Peyer's patch (tissue), 4 donors: ENCODE measurements around the gene PDZD2. TPM values are rescaled to one million over a fixed set of nuclear protein-coding genes. Genes with fewer than 3 reads are reported as not detected.

Experiments
- DNase-seq, 3 donors: peaks; one replicate each; pipeline ENCODE4 v3.0.0-alpha.2; 2017 to 2019
- H3K27ac ChIP-seq, 4 donors: fragments of 200-600 bp; sonication (generic); one replicate each; pipeline ENCODE4 v1.5.1; 2016 to 2019
- H3K27me3 ChIP-seq, 2 donors: fragments of 200-600 bp; sonication (generic); one replicate each; pipeline ENCODE4 v1.5.1; 2019
- H3K36me3 ChIP-seq, 3 donors: fragments of 200-600 bp; sonication (generic); one replicate each; pipeline ENCODE4 v1.5.1; 2016 to 2019
- H3K4me1 ChIP-seq, 4 donors: fragments of 200-600 bp; sonication (generic); one replicate each; pipeline ENCODE4 v1.5.1; 2016 to 2019
- H3K4me3 ChIP-seq, 4 donors: fragments of 200-600 bp; sonication (generic); 1 replicate in 3 of 4; 2 replicates in 1 of 4; pipeline ENCODE4 v1.5.1; 2016 to 2019; ENCODE audit warnings: mild to moderate bottlenecking in 1 of 4
- H3K9me3 ChIP-seq, 4 donors: fragments of 200-600 bp; sonication (generic); one replicate each; pipeline ENCODE4 v1.5.1; 2016 to 2019; ENCODE audit warnings: mild to moderate bottlenecking in 1 of 4
- CTCF ChIP-seq, 6 experiments: fragments of 450-650 bp in 4 of 6; fragments of 200-600 bp in 2 of 6; sonication (generic) in 1 of 6; IDR thresholded peaks; one replicate each; pipeline ENCODE4 v1.5.1; 2017 to 2019; ENCODE audit warnings: antibody characterized with exemption in 6 of 6, mild to moderate bottlenecking in 3 of 6, moderate library complexity in 1 of 6
- POLR2A ChIP-seq, 2 donors: fragments of 450-650 bp; IDR thresholded peaks; one replicate each; pipeline ENCODE4 v1.5.1; 2017; ENCODE audit warnings: antibody characterized with exemption in 2 of 2, mild to moderate bottlenecking in 2 of 2, moderate library complexity in 2 of 2
- total RNA-seq, 4 donors: library from RNA; depleted of rRNA; stranded (reverse); fragments of >200 nt; gene quantifications; one replicate each; pipeline ENCODE4 v1.1.0, GENCODE V29; 2016

The PDZD2 gene
- total RNA-seq, 4 donors from 2014 or later = 0.53 to 7.4 (median 3.0) TPM

DNA sequence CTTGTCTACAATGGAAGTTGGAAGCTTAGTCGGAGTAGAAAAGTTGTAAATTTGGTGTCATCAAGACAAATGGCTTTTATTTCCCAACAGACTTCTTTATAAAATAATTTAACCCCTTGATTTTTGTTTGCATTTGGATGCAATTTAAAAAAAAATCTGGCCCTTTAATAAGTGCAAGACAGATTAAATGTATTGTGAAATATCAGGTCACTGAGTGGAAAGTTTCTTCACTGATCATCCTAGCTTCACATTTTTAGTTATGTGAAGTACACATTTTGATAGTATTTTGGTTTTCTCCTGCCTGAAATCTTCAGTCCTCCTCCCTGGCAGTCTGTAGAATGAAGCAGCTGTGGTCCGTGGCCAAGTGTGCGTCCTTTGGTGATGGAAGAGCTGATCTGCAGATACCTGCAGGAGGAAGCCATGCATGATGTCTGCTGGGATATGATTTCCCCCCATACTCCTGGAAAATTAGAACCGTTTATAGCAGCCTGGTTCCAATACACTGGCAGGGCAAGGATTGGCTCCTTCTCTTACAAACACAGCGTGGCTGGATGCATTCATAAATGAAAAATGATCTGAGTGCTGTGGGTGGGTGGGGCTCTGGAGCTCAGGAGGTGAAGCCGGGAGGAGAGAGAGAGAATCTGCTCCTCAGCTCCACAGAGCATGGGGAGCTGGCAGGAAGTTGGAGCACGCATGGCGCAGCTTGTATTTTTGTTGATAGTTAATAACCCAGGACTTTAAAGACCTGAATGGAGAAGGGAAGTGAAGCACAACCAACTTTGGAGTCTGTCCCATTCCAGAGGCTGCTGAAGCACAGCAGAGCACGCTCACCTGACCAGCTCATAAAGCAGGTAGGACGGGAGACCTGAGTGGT, 296.8 kb downstream of the PDZD2 start:
- no peak for DNase-seq
- no peak overlapping the region for H3K4me3 ChIP-seq

DNA sequence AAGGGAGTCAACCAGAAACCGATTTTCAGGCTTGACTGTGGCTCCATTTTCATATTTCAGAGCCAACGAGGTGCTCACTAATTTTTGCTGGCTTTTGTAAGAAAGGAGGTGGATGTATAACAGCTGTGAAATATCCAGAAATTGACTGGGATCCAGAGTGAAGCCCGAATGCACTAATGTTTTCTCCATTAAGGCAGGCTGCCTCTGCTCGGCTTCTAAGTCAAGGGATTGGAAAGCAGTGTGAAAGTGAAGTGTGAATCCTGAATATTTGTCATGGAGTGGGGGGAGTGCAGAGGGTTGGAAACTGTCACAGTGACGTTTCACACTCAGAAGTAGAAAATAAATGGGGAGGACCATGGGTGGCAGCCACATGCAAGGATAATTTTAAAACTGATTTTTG, 297.8 kb downstream of the PDZD2 start:
- DNase-seq = no peak

More for the DNA sequence above, 296.8 kb downstream of the PDZD2 start:
- TF ChIP-seq POLR2A (IDR thresholded peaks at IDR 0.05) = no peak
- TF ChIP-seq CTCF (IDR thresholded peaks at IDR 0.05) = no peak
- H3K4me1 ChIP-seq = no peaks in the 10 kb centered on the region
- H3K27me3 ChIP-seq = no peaks in the 10 kb centered on the region
- H3K9me3 ChIP-seq = no peaks in the 10 kb centered on the region
- H3K36me3 ChIP-seq = no peaks in the 10 kb centered on the region
- no peak overlapping the region for H3K27ac ChIP-seq

DNA sequence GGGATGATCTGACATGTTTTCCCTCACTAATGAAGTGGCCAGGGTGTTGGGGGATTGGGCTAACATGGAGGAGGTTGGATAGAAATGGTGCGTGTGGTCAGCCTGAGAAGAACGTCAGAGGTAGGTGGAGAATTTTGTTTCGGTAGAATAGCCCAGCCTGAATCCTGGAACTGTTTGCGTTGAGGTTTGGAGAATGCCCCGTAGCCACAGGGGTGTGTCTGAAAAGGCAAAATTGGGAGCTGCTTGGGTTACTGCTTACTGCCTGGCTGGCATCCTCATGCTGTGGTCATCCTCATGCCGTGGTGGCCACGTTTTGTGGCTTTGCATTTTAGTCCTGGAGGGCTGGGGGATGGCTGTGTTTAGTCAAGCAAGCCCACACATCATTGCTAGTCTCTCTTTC, 298.3 kb downstream of the PDZD2 start:
- H3K4me1 ChIP-seq = no peaks in the 10 kb centered on the region
- no peak overlapping the region for H3K27ac ChIP-seq
- no peak for DNase-seq
- H3K9me3 ChIP-seq = no peaks in the 10 kb centered on the region
- H3K4me3 ChIP-seq = no peak overlapping the region
- H3K27me3 ChIP-seq = no peaks in the 10 kb centered on the region
- no peaks in the 10 kb centered on the region for H3K36me3 ChIP-seq
- TF ChIP-seq POLR2A (IDR thresholded peaks at IDR 0.05) (no peak), CTCF (IDR thresholded peaks at IDR 0.05) (no peak)

More for the DNA sequence above, 297.8 kb downstream of the PDZD2 start:
- Histone ChIP-seq H3K4me3 (no peak overlapping the region), H3K27ac (no peak overlapping the region), H3K4me1 (no peaks in the 10 kb centered on the region), H3K27me3 (no peaks in the 10 kb centered on the region), H3K36me3 (no peaks in the 10 kb centered on the region), H3K9me3 (no peaks in the 10 kb centered on the region)
- TF ChIP-seq CTCF (IDR thresholded peaks at IDR 0.05) (no peak), POLR2A (IDR thresholded peaks at IDR 0.05) (no peak)

GRCh38 chr5:31937703-31938102, 298.8 kb downstream of the PDZD2 start:
- Histone ChIP-seq H3K4me3 (no peak overlapping the region), H3K9me3 (no peaks in the 10 kb centered on the region), H3K27me3 (no peaks in the 10 kb centered on the region), H3K27ac (no peak overlapping the region), H3K36me3 (no peaks in the 10 kb centered on the region), H3K4me1 (no peaks in the 10 kb centered on the region)
- DNase-seq = no peak
- no peak for TF ChIP-seq POLR2A (IDR thresholded peaks at IDR 0.05)
- TF ChIP-seq CTCF (IDR thresholded peaks at IDR 0.05) = no peak

GRCh38 chr5:31939151-31939550, 300.2 kb downstream of the PDZD2 start:
- H3K27me3 ChIP-seq = no peaks in the 10 kb centered on the region
- H3K4me1 ChIP-seq = no peaks in the 10 kb centered on the region
- H3K4me3 ChIP-seq = no peak overlapping the region
- TF ChIP-seq POLR2A (IDR thresholded peaks at IDR 0.05) (no peak), CTCF (IDR thresholded peaks at IDR 0.05) (no peak)
- no peak for DNase-seq
- H3K36me3 ChIP-seq = no peaks in the 10 kb centered on the region
- H3K9me3 ChIP-seq = no peaks in the 10 kb centered on the region
- no peak overlapping the region for H3K27ac ChIP-seq
